NCI-H460 (cell line): ENCODE measurements around the gene UGT1A6. TPM values are rescaled to one million over a fixed set of nuclear protein-coding genes. Genes with fewer than 3 reads are reported as not detected.

Source experiments
- DNase-seq: peaks from one replicate; pipeline ENCODE4 v3.0.0-alpha.2; 2016; ENCODE audit warnings: low read depth; ENCODE audit errors: extremely low read depth
- total RNA-seq: library from RNA; depleted of rRNA; stranded (reverse); fragments of >200 nt; shearing (Covaris generic); gene quantifications from 2 replicates; pipeline ENCODE4 v1.2.3, GENCODE V29; 2014

UGT1A6 gene
- total RNA-seq, 1 experiment from 2014 or later: not detected

GRCh38 chr2:233761040-233761769 is 68.5 kb downstream of the UGT1A6 start:
- no peak for DNase-seq

- no peak for DNase-seq
Measured at GRCh38 chr2:233764264-233764663, 71.6 kb downstream of the UGT1A6 start.

- DNase-seq: no peak
Measured at GRCh38 chr2:233764761-233765160, 72.1 kb downstream of the UGT1A6 start.

GRCh38 chr2:233766416-233766815 is 73.7 kb downstream of the UGT1A6 start:
- DNase-seq: no peak

GRCh38 chr2:233768076-233768475 is 75.4 kb downstream of the UGT1A6 start:
- no peak for DNase-seq

- no peak for DNase-seq
Measured at GRCh38 chr2:233769260-233769659, 76.6 kb downstream of the UGT1A6 start.

- DNase-seq: no peak
Measured at GRCh38 chr2:233772153-233772552, 79.5 kb downstream of the UGT1A6 start.

GRCh38 chr2:233772583-233772982 is 79.9 kb downstream of the UGT1A6 start:
- DNase-seq: peak; percentile 30

GRCh38 chr2:233773854-233774253 is 81.2 kb downstream of the UGT1A6 start:
- DNase-seq: no peak

- no peak for DNase-seq
Measured at GRCh38 chr2:233775414-233775813, 82.7 kb downstream of the UGT1A6 start.

- no peak for DNase-seq
Measured at GRCh38 chr2:233778030-233778429, 85.3 kb downstream of the UGT1A6 start, which contains the start of gene MROH2A. Gene MROH2A (plus strand): TSS chr2:233778330. CDS start chr2:233779359, 1,029 bp downstream.

GRCh38 chr2:233779722-233780121 is 87.0 kb downstream of the UGT1A6 start:
- DNase-seq: no peak

GRCh38 chr2:233780771-233781170 is 88.1 kb downstream of the UGT1A6 start:
- no peak for DNase-seq

GRCh38 chr2:233789554-233789953 is 96.9 kb downstream of the UGT1A6 start:
- DNase-seq: no peak

GRCh38 chr2:233791151-233791882 is 98.6 kb downstream of the UGT1A6 start:
- DNase-seq: no peak

- no peak for DNase-seq
Measured at GRCh38 chr2:233791883-233792329, 99.2 kb downstream of the UGT1A6 start.

GRCh38 chr2:233792720-233793119 is 100.0 kb downstream of the UGT1A6 start:
- no peak for DNase-seq

GRCh38 chr2:233793465-233794127 is 100.9 kb downstream of the UGT1A6 start:
- DNase-seq: no peak

GRCh38 chr2:233794128-233794658 is 101.5 kb downstream of the UGT1A6 start:
- DNase-seq: no peak

- DNase-seq: no peak
Measured at GRCh38 chr2:233795735-233796171, 103.1 kb downstream of the UGT1A6 start.

- no peak for DNase-seq
Measured at GRCh38 chr2:233796254-233796653, 103.6 kb downstream of the UGT1A6 start.
